Measurements from ENCODE around the gene EPHA4.

The EPHA4 gene

DNA sequence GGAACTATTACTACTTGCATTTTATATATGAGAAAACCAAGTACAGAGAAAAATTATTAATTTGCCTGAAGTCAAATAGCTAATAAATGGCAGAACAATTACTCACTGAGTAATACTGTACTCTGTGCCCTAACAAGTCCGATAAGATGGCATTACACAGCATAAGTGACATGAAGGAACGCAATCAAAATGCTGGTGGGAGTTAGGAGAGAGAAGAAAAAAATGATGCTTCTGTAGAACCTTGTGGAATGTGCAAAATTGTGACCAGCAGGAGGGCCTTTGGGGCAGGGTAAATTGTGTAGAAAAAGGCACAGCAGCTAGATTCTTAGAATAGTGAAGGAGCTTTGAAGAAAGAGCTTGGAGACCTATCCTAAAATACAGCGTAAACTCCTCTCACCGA is 32.9 kb downstream of the EPHA4 start:
- TF ChIP-seq EZH2phosphoT487 (IDR thresholded peaks at IDR 0.05; ENCODE audit: borderline replicate concordance) = no peak
- TF ChIP-seq, protein P1, sequence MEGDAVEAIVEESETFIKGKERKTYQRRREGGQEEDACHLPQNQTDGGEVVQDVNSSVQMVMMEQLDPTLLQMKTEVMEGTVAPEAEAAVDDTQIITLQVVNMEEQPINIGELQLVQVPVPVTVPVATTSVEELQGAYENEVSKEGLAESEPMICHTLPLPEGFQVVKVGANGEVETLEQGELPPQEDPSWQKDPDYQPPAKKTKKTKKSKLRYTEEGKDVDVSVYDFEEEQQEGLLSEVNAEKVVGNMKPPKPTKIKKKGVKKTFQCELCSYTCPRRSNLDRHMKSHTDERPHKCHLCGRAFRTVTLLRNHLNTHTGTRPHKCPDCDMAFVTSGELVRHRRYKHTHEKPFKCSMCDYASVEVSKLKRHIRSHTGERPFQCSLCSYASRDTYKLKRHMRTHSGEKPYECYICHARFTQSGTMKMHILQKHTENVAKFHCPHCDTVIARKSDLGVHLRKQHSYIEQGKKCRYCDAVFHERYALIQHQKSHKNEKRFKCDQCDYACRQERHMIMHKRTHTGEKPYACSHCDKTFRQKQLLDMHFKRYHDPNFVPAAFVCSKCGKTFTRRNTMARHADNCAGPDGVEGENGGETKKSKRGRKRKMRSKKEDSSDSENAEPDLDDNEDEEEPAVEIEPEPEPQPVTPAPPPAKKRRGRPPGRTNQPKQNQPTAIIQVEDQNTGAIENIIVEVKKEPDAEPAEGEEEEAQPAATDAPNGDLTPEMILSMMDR (conservative IDR thresholded peaks at IDR 0.05; ENCODE audit: low read length) = no peak

DNA sequence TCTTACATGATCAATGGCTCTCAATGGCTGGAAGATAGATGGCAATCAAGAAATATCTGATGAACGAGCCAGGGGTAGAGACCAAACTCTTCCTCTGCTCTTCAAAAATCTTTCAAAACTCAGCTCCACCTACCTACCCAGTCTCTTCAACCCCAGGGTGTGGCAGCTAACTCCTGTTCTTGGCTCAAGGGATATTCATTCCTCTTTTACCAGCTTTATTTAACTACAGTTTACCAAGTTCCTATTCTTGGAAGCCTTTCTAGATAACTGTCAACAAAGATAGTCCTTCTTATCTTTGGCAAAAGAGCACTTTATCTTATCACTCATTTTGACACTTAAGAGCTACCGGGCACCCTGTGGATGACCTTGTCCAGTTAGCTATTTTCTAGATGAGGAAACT is 36.3 kb downstream of the EPHA4 start:
- no peak for TF ChIP-seq EZH2phosphoT487 (IDR thresholded peaks at IDR 0.05; ENCODE audit: borderline replicate concordance)
- TF ChIP-seq, protein P1 (conservative IDR thresholded peaks at IDR 0.05; ENCODE audit: low read length) = no peak
- Histone ChIP-seq H3K36me3 (ENCODE audit: insufficient read depth, low read length) (no peaks in the 10 kb centered on the region), H3K4me3 (ENCODE audit: low read length, poor library complexity, severe bottlenecking) (no peak overlapping the region), H3K9ac (ENCODE audit: low read depth, low read length, poor library complexity, severe bottlenecking) (no peak overlapping the region), H3F3A (ENCODE audit: low read depth) (no peaks in the 10 kb centered on the region), H3K27me3 (ENCODE audit: insufficient read depth, low read length, poor library complexity, severe bottlenecking) (no peaks in the 10 kb centered on the region), H3K9me3 (ENCODE audit: insufficient read depth, low read depth, low read length) (no peaks in the 10 kb centered on the region), H3K79me2 (ENCODE audit: insufficient read depth, low read length) (no peaks in the 10 kb centered on the region), H3K4me1 (ENCODE audit: insufficient read depth, low read length, poor library complexity, severe bottlenecking) (peaks cover 10% of the 10 kb centered on the region), H3K4me2 (ENCODE audit: low read depth, low read length, poor library complexity, severe bottlenecking) (no peak overlapping the region), H3K9me2 (replicated peaks; ENCODE audit: low read depth, low read length) (no peaks in the 10 kb centered on the region), H2AFZ (ENCODE audit: low read length) (no peak overlapping the region), H4K20me1 (ENCODE audit: insufficient read depth, low read length, poor library complexity, severe bottlenecking) (no peaks in the 10 kb centered on the region)

More for the DNA sequence above, 32.9 kb downstream of the EPHA4 start:
- H3K36me3 ChIP-seq (ENCODE audit: insufficient read depth, low read length) = no peaks in the 10 kb centered on the region
- no peak overlapping the region for H2AFZ ChIP-seq (ENCODE audit: low read length)
- no peak overlapping the region for H3K4me3 ChIP-seq (ENCODE audit: low read length, poor library complexity, severe bottlenecking)
- H3K9me3 ChIP-seq (ENCODE audit: insufficient read depth, low read depth, low read length) = no peaks in the 10 kb centered on the region
- no peaks in the 10 kb centered on the region for H3K79me2 ChIP-seq (ENCODE audit: insufficient read depth, low read length)
- no peaks in the 10 kb centered on the region for H3K27me3 ChIP-seq (ENCODE audit: insufficient read depth, low read length, poor library complexity, severe bottlenecking)
- no peak overlapping the region for H3K9ac ChIP-seq (ENCODE audit: low read depth, low read length, poor library complexity, severe bottlenecking)
- H3K9me2 ChIP-seq (replicated peaks; ENCODE audit: low read depth, low read length) = no peaks in the 10 kb centered on the region
- H4K20me1 ChIP-seq (ENCODE audit: insufficient read depth, low read length, poor library complexity, severe bottlenecking) = no peaks in the 10 kb centered on the region
- no peaks in the 10 kb centered on the region for H3F3A ChIP-seq (ENCODE audit: low read depth)
- no peak overlapping the region for H3K4me2 ChIP-seq (ENCODE audit: low read depth, low read length, poor library complexity, severe bottlenecking)
- no peaks in the 10 kb centered on the region for H3K4me1 ChIP-seq (ENCODE audit: insufficient read depth, low read length, poor library complexity, severe bottlenecking)

DNA sequence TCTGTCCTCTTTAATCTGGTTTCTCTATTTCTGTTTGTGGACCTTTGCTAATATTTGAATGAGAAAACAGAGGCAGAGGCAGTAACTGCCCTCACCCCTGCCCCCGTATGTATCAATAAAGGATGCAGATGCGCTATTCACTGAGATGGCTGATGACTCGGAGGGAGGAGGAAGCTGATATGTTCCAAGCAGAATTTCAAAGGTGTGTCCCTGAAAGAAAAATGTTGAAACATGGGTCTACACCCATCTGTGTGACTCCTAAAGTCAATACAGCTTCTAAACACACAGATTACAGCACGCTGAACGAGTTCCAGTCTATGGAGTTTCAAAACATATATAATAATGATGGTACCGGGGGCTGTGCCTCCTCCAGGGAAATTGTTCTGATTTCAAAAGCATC is 38.8 kb downstream of the EPHA4 start:
- Histone ChIP-seq H3K9me2 (replicated peaks; ENCODE audit: low read depth, low read length) (no peaks in the 10 kb centered on the region), H3K9me3 (ENCODE audit: insufficient read depth, low read depth, low read length) (no peaks in the 10 kb centered on the region), H3K9ac (ENCODE audit: low read depth, low read length, poor library complexity, severe bottlenecking) (no peak overlapping the region), H4K20me1 (ENCODE audit: insufficient read depth, low read length, poor library complexity, severe bottlenecking) (no peaks in the 10 kb centered on the region), H2AFZ (ENCODE audit: low read length) (no peak overlapping the region), H3K4me1 (ENCODE audit: insufficient read depth, low read length, poor library complexity, severe bottlenecking) (peaks cover 35% of the 10 kb centered on the region), H3K79me2 (ENCODE audit: insufficient read depth, low read length) (no peaks in the 10 kb centered on the region), H3K36me3 (ENCODE audit: insufficient read depth, low read length) (no peaks in the 10 kb centered on the region), H3F3A (ENCODE audit: low read depth) (no peaks in the 10 kb centered on the region), H3K27me3 (ENCODE audit: insufficient read depth, low read length, poor library complexity, severe bottlenecking) (no peaks in the 10 kb centered on the region), H3K4me3 (ENCODE audit: low read length, poor library complexity, severe bottlenecking) (no peak overlapping the region), H3K4me2 (ENCODE audit: low read depth, low read length, poor library complexity, severe bottlenecking) (no peak overlapping the region)
- TF ChIP-seq, protein P1 (conservative IDR thresholded peaks at IDR 0.05; ENCODE audit: low read length) = no peak
- no peak for TF ChIP-seq EZH2phosphoT487 (IDR thresholded peaks at IDR 0.05; ENCODE audit: borderline replicate concordance)

Data from Loucy (cell line).